T-helper 17 cell (primary cell): ENCODE data around the gene THAP12. TPM values are rescaled to one million over a fixed set of nuclear protein-coding genes. Genes with fewer than 3 reads are reported as not detected.
"Not testable (repeated sequence)": the region's sequence is repeated elsewhere in the genome, so short reads cannot be mapped to it uniquely, and the experiment has no call there.

ENCODE experiments used
- ATAC-seq: fragments of 150-1000 bp; cut with Tn5 transposase; 2 replicates; pipeline ENCODE4 v1.10.0; 2021; ENCODE audit warnings: mild to moderate bottlenecking, moderate library complexity
- DNase-seq, 3 donors: peaks; one replicate each; pipeline versions ENCODE4 v3.0.0 to v3.0.0-alpha.2; 2020 to 2021
- H3K9me3 ChIP-seq: one replicate; pipeline ENCODE4 v1.7.0; 2013; ENCODE audit warnings: low read length, mild to moderate bottlenecking; ENCODE audit not compliant: control insufficient read depth, poor library complexity, severe bottlenecking
- H3K27ac Mint-ChIP-seq: one replicate; pipeline ENCODE4 v1.8.0; 2022; ENCODE audit warnings: mild to moderate bottlenecking, moderate library complexity, mixed read lengths
- H3K27me3 Mint-ChIP-seq: one replicate; pipeline ENCODE4 v1.8.0; 2022; ENCODE audit warnings: mixed read lengths
- H3K36me3 Mint-ChIP-seq: one replicate; pipeline ENCODE4 v1.8.0; 2022; ENCODE audit warnings: low read depth, mixed read lengths
- H3K4me1 Mint-ChIP-seq: one replicate; pipeline ENCODE4 v1.8.0; 2022; ENCODE audit warnings: mild to moderate bottlenecking, mixed read lengths
- H3K4me3 Mint-ChIP-seq: one replicate; pipeline ENCODE4 v1.8.0; 2022; ENCODE audit warnings: mild to moderate bottlenecking, moderate library complexity, mixed read lengths
- total RNA-seq, 4 donors: library from RNA in 2 of 4; stranded (reverse) in 2 of 4; gene quantifications; one replicate each; pipeline ENCODE4 v1.2.3 and lab custom pipeline; 2022 to 2026

Gene THAP12
- total RNA-seq (10 to 100 TPM; 53.1 to 60.8 TPM), total RNA-seq (lab: John Stamatoyannopoulos, UW) (114 to 163 reads per million in 2 donors)

GRCh38 chr11:76380977-76381719 lies at the start of gene THAP12, which contains the start of gene GVQW3:
TSS of gene THAP12 (minus strand) at chr11:76381132. CDS start at chr11:76380836, 296 bp downstream.
TSS of gene GVQW3 (plus strand) at chr11:76381323. CDS start at chr11:76381829, 506 bp downstream.
- peaks cover 6% of the 10 kb centered on the region for H3K36me3 Mint-ChIP-seq
- peaks cover 51% of the 10 kb centered on the region for H3K4me1 Mint-ChIP-seq
- peak within 1 kb of the TSS; percentile 98 for H3K4me3 Mint-ChIP-seq
- H3K27me3 Mint-ChIP-seq: no peaks in the 10 kb centered on the region
- H3K9me3 ChIP-seq: no peaks in the 10 kb centered on the region
- H3K27ac Mint-ChIP-seq: peak within 1 kb of the TSS; percentile 94
- ATAC-seq (peak; percentile 90), DNase-seq (peak; percentile 96 to 98 (median 97))

- no peak overlapping the region for H3K27ac Mint-ChIP-seq
- DNase-seq (no peak), ATAC-seq (no peak)
- H3K36me3 Mint-ChIP-seq: peaks cover 5% of the 10 kb centered on the region
- peaks cover 9% of the 10 kb centered on the region for H3K4me1 Mint-ChIP-seq
- no peaks in the 10 kb centered on the region for H3K9me3 ChIP-seq
- no peak overlapping the region for H3K4me3 Mint-ChIP-seq
- peaks cover 22% of the 10 kb centered on the region for H3K27me3 Mint-ChIP-seq
Observed at GRCh38 chr11:76426660-76427059, 45.7 kb upstream of the THAP12 start.

- Mint-ChIP-seq H3K4me1 (peaks cover 9% of the 10 kb centered on the region), H3K4me3 (no peak overlapping the region), H3K27me3 (peaks cover 22% of the 10 kb centered on the region), H3K27ac (peak overlapping the region; percentile 51), H3K36me3 (peaks cover 5% of the 10 kb centered on the region)
- no peak for DNase-seq
- no peaks in the 10 kb centered on the region for H3K9me3 ChIP-seq
- no peak for ATAC-seq
Observed at GRCh38 chr11:76424891-76425290, 44.0 kb upstream of the THAP12 start.

GRCh38 chr11:76424379-76424778 lies 43.4 kb upstream of the THAP12 start:
- H3K4me3 Mint-ChIP-seq: no peak overlapping the region
- ATAC-seq (peak; percentile 35), DNase-seq (no peak)
- no peaks in the 10 kb centered on the region for H3K9me3 ChIP-seq
- peaks cover 9% of the 10 kb centered on the region for H3K4me1 Mint-ChIP-seq
- peaks cover 27% of the 10 kb centered on the region for H3K27me3 Mint-ChIP-seq
- H3K27ac Mint-ChIP-seq: peak overlapping the region; percentile 51
- peaks cover 5% of the 10 kb centered on the region for H3K36me3 Mint-ChIP-seq

GRCh38 chr11:76419896-76420295 lies 39.0 kb upstream of the THAP12 start:
- H3K27me3 Mint-ChIP-seq: peaks cover 24% of the 10 kb centered on the region
- peaks cover 7% of the 10 kb centered on the region for H3K4me1 Mint-ChIP-seq
- H3K36me3 Mint-ChIP-seq: peaks cover 4% of the 10 kb centered on the region
- no peak overlapping the region for H3K4me3 Mint-ChIP-seq
- no peaks in the 10 kb centered on the region for H3K9me3 ChIP-seq
- no peak for ATAC-seq
- no peak for DNase-seq
- H3K27ac Mint-ChIP-seq: no peak overlapping the region

GRCh38 chr11:76415073-76415472 lies 34.1 kb upstream of the THAP12 start:
- H3K36me3 Mint-ChIP-seq: peaks cover 2% of the 10 kb centered on the region
- H3K27ac Mint-ChIP-seq: no peak overlapping the region
- H3K4me3 Mint-ChIP-seq: no peak overlapping the region
- DNase-seq (no peak), ATAC-seq (no peak)
- H3K27me3 Mint-ChIP-seq: peaks cover 43% of the 10 kb centered on the region
- no peaks in the 10 kb centered on the region for H3K4me1 Mint-ChIP-seq
- no peaks in the 10 kb centered on the region for H3K9me3 ChIP-seq

GRCh38 chr11:76410851-76411357 lies 30.0 kb upstream of the THAP12 start:
- Mint-ChIP-seq H3K4me3 (no peak overlapping the region), H3K36me3 (no peaks in the 10 kb centered on the region), H3K27me3 (peaks cover 25% of the 10 kb centered on the region), H3K4me1 (no peaks in the 10 kb centered on the region), H3K27ac (no peak overlapping the region)
- ATAC-seq (no peak), DNase-seq (no peak)
- H3K9me3 ChIP-seq: no peaks in the 10 kb centered on the region

GRCh38 chr11:76408171-76408965 lies 27.4 kb upstream of the THAP12 start:
- ATAC-seq (no peak), DNase-seq (no peak)
- no peaks in the 10 kb centered on the region for H3K4me1 Mint-ChIP-seq
- H3K27ac Mint-ChIP-seq: no peak overlapping the region
- peaks cover 14% of the 10 kb centered on the region for H3K27me3 Mint-ChIP-seq
- no peaks in the 10 kb centered on the region for H3K36me3 Mint-ChIP-seq
- H3K4me3 Mint-ChIP-seq: no peak overlapping the region
- no peaks in the 10 kb centered on the region for H3K9me3 ChIP-seq

GRCh38 chr11:76406359-76406758 lies 25.4 kb upstream of the THAP12 start:
- H3K4me3 Mint-ChIP-seq: no peak overlapping the region
- H3K27ac Mint-ChIP-seq: no peak overlapping the region
- no peak for ATAC-seq
- H3K9me3 ChIP-seq: no peaks in the 10 kb centered on the region
- no peak for DNase-seq
- no peaks in the 10 kb centered on the region for H3K4me1 Mint-ChIP-seq
- no peaks in the 10 kb centered on the region for H3K36me3 Mint-ChIP-seq
- H3K27me3 Mint-ChIP-seq: no peaks in the 10 kb centered on the region

GRCh38 chr11:76401484-76401883 lies 20.6 kb upstream of the THAP12 start:
- H3K4me1 Mint-ChIP-seq, H3K36me3 Mint-ChIP-seq: not testable (repeated sequence)

GRCh38 chr11:76400967-76401366 lies 20.0 kb upstream of the THAP12 start:
- Mint-ChIP-seq H3K27me3 (no peaks in the 10 kb centered on the region), H3K27ac (no peak overlapping the region), H3K4me1 (peaks cover 6% of the 10 kb centered on the region), H3K4me3 (no peak overlapping the region), H3K36me3 (peaks cover 2% of the 10 kb centered on the region)
- ATAC-seq (no peak), DNase-seq (no peak)
- no peaks in the 10 kb centered on the region for H3K9me3 ChIP-seq

More at GRCh38 chr11:76401484-76401883, 20.6 kb upstream of the THAP12 start:
- ATAC-seq, H3K9me3 ChIP-seq, H3K27me3 Mint-ChIP-seq, DNase-seq, H3K4me3 Mint-ChIP-seq, H3K27ac Mint-ChIP-seq: not testable (repeated sequence)

GRCh38 chr11:76397383-76397782 lies 16.5 kb upstream of the THAP12 start:
- peaks cover 2% of the 10 kb centered on the region for H3K36me3 Mint-ChIP-seq
- ATAC-seq (no peak), DNase-seq (no peak)
- no peaks in the 10 kb centered on the region for H3K27me3 Mint-ChIP-seq
- no peak overlapping the region for H3K4me3 Mint-ChIP-seq
- no peak overlapping the region for H3K27ac Mint-ChIP-seq
- no peaks in the 10 kb centered on the region for H3K9me3 ChIP-seq
- peaks cover 6% of the 10 kb centered on the region for H3K4me1 Mint-ChIP-seq

- ATAC-seq (no peak), DNase-seq (no peak)
- Mint-ChIP-seq H3K4me3 (no peak overlapping the region), H3K27me3 (no peaks in the 10 kb centered on the region), H3K36me3 (peaks cover 2% of the 10 kb centered on the region), H3K4me1 (peaks cover 2% of the 10 kb centered on the region), H3K27ac (no peak overlapping the region)
- no peaks in the 10 kb centered on the region for H3K9me3 ChIP-seq
Observed at GRCh38 chr11:76395296-76395695, 14.4 kb upstream of the THAP12 start.
